ENCODE data around the gene SNRNP200.
A peak's percentile ranks its signal among the peaks of the same experiment; 100 is the strongest.

SNRNP200 gene

DNA sequence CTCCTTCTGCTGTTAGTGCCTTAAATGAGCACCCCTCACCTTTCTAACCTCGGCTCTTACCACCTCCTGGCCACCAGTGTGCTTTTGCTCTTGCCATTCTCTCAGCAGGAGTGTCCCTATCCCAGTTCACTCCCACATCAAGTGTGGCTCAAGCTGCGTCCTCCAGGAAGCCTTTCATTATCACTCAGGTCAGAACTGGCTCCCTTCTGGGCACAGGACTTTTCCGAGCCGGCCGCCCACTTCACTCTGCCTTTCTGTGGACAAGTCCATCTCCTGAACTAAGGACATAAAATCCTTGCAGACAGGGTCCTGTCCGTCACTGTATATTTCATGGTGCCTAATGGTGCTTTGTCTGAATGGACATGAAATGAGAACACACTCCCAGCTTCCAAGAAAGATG, 55.2 kb downstream of the SNRNP200 start:
- no peak for DNase-seq

DNA sequence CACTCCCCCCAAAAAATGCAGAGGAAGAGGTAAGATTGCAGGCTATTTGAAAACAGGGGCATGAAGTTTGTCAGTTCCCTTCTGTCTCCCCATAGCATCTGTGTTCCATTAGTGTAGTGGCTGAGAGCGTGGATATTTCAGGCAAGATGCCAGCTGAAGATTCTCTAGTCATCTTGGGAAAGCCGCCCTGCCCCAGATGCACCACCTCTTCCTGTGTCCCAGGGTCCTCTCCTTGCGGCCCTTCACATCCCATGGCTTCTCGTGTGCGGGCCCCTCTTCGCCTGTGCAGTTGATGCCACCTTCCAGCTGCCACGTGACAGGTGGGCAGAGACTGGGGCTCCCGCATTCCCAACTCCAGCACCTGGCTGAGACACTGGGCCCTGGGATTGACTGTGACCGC, 55.7 kb downstream of the SNRNP200 start:
- DNase-seq: no peak

GRCh38 chr2:96248624-96249023, 56.7 kb downstream of the SNRNP200 start:
- no peak for DNase-seq

DNA sequence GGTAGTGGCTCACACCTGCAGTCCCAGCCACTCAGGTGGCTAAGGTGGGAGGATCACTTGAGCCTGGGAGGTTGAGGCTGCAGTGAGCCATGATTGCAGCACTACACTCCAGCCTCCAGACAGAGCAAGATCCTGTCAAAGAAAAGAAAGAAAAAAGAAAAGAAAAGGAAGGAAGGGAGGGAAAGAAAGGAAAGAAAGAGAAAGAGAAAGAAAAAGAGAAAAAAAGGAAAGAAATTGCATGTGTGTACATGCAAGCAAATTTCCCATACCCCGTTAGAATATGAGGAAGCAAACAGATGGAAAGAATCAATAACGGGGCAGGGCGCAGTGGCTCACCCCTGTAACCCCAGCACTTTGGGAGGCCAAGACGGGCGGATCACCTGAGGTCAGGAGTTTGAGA, 57.5 kb downstream of the SNRNP200 start:
- no peak for DNase-seq

DNA sequence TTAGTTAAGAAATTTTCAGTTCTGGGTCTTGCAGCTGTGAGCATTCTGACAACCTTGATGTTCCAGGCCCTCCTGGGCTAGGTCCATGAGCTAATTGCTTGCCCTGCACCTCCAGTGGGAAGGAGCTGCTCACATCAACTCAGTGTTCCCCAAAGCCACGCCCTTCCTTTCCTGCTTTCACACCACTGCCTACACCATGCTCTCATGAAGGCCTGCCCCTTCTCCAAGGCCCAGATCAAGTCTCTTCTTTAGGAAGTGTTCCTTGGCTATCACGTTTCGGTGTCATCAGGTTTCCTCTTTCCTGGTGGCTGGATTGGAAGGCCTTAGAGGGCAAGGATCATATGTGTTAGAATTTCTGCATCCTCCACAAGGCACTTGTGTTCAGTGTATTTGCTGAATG, 58.3 kb downstream of the SNRNP200 start:
- DNase-seq: no peak

- no peak for DNase-seq
These were observed 59.5 kb downstream of the SNRNP200 start for GRCh38 chr2:96245609-96246390.

DNA sequence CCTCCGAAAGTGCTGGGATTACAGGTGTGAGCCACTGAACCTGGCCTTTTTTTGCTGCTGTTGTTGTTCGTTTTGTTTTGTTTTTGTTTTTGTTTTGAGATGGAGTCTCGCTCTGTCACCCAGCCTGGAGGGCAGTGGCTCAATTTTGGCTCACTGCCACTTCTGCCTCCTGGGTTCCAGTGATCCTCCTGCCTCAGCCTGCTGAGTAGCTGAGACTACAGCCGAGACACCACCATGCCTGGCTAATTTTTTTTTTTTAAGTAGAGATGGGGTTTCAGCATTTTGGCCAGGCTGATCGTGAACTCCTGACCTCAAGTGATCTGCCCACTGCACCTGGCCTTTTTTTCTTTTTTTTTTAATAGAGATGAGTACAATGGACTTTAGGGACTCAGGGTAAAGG, 61.5 kb downstream of the SNRNP200 start:
- DNase-seq: no peak

DNA sequence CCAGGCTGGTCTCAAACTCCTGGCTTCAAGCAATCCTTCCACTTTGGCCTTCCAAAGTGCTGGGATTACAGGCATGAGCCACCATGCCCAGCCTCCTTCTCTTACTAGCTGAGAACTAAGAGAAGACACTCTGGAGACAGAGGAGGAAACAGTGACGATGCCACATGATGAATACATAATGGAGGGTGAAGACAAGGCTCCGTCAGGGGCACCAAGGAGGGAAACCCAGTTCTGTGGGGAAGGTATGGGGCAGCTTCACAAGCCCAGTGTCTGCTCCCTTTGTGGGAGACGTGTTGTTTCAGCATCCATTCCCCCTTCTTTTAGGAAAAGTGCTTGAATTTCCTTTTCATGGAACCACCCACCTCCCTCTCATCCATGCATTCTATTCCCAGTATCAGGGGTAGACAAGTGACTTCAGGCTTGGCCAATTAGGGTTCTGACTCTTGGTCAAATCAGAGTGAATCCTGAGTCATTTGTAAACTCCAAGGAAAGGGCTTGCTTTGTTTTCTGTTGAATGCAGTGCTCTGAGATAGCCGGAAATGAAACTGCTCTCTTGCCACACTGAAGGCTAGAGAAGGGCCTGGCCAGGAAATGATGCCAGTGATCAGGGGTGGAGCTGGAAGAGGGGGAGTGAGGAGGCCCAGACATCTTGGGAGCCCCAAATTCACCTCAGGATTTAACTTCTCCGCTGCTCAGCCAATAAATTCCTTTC, 63.3 kb downstream of the SNRNP200 start:
- peak in 4 of 5 experiments; percentile 23 to 93 (median 28) for DNase-seq

GRCh38 chr2:96241227-96241626, 64.1 kb downstream of the SNRNP200 start:
- DNase-seq: no peak

DNA sequence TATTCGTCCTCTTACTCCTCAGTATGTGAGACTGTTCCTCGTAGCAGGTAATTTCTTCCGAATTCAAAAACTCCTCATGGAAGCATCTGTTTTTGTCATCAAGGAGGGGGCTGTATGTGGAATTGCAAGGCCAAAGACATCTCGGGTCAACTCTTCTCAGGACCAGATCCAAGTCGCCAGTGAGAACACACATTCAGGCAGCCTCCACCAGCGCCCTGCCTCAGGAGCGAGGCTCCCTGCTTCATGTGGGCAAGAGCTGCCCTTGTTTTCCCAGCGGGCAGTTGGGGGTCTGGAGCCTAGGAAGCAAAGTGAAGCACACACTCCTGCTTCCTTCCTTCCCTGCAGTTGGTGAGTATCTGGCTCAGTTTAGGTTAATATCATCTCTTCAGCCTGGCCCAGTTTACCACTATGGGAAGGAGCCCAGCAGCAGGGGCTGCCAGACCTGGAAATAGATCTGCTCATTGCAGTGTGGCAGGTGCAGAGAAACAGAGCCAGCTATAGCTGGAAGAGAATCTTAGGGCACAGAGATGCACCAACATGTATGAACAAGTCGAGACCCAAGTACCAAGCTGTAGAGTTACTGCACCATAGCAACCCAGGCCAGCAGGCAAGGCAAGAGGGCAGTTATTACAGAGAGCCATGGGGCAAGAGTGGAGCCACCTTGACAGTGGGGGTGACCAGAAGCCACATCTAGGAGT, 64.9 kb downstream of the SNRNP200 start:
- DNase-seq: no peak

DNA sequence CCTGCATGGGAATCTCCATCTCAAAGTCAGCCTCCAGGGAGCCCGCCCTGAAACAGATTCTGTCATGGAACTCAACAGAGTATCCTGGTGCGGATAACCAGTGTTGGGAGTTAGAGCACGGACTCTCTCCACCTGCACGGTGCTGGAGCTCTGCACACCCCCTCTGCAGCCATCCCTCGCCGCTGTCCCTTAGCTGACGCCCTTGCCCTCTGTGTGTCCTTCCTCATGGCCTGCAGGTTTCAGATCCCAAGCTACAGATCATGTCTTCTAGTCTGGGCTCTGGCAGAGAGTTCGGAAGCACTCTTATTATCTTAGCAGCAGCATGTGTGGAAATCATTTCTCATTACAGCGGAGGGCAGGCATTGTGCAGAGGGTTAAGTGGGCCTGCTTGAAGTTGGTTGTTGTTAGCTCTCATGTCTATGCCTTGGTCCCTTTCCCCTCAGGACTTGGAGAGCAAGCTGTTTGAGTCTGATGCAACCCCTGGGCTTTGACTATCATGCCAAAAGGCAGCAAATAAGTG, 65.5 kb downstream of the SNRNP200 start:
- DNase-seq: no peak

- DNase-seq: no peak
These were observed 66.3 kb downstream of the SNRNP200 start for GRCh38 chr2:96239091-96239490.

DNA sequence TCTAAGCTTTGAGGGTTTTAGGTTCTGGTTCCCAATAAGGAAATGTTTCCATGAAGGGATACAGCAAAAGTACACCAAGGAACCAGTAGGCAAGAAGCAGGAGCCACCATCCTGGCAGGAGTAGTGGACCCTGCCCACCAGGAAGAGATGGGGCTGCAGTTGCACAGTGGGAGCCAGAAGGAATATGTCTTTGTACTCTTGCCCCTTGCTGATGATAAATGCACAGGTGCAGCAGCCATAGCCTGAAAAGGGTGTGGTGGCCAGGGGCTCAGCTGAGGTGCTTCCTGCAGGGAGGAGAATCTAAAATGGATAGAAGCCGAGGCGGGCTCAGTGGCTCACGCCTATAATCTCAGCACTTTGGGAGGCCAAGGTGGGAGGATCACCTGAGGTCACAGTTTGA, 67.1 kb downstream of the SNRNP200 start:
- DNase-seq: no peak

DNA sequence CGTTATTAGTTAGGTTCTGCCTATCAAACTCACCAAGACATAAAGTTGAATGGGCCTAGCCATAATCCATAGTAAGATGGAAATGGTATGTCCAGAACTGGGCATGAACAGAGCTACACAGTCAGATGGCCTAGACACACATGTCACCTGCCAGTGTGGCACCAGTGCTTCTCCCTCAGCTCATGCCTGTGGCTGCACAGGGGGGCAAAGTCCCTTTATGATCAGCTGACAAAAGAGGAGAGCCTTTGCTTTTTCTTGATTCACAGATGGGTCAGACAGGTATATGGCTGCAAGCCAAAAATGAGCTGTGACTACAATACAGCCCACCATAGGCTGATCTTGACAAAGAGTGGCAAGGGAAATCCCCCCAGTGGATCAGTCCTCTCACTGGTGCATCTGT, 68.5 kb downstream of the SNRNP200 start:
- DNase-seq: no peak

DNA sequence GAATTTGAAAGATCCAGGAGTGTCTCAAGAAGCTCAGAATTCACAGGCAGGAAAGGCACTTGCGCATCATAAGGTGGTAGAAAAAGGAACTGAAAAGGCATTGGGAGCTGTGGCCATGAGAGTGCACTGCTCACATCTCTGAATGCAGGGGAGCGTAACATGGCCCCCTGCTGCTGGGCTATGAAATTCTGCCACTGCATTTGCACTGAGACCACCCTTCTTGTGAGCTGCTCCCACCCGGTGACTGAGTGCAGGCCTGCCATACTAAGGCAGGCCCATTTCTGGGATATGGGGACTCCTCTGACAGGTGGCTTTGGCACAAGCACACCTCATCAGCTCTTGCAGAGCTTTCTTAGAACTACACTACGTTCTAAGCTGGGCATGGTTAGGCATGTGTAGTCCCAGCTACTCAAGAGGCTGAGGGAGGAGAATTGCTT, 71.4 kb downstream of the SNRNP200 start:
- no peak for DNase-seq

DNA sequence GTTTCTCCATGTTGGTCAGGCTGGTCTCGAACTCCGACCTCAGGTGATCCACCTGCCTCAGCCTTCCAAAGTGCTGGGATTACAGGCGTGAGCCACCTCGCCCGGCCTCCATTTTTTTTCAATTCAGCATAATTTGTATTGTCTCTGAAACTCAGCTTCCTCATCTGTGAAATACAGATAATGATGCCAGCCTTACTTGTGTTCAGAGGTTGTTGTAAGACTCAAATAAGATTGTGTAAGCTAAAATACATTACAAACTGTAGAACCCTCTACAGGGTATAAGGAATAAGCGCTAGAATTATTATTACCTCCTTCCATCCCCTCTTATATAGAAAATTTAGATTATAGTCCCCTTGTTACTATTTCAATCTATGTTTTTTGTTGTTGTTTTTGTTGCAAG, 71.9 kb downstream of the SNRNP200 start:
- no peak for DNase-seq

DNA sequence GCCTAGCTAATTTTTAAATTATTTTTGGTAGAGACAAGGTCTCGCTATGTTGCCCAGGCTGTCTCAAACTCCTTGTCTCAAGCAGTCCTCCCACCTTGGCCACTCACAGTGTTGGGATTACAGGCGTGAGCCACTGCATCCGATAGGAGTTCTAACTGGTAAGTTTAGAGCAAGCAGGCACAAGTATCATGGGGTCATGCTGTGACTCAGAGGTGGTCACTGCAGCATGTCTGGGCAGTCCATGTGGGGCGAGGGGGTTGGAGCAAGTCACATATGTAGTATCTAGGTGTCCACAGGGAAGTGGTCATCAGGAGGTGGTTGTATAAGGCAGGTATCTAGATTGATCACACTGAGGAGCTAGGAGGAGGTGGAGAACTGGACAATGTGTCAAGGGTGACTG, 74.0 kb downstream of the SNRNP200 start:
- DNase-seq: no peak

DNA sequence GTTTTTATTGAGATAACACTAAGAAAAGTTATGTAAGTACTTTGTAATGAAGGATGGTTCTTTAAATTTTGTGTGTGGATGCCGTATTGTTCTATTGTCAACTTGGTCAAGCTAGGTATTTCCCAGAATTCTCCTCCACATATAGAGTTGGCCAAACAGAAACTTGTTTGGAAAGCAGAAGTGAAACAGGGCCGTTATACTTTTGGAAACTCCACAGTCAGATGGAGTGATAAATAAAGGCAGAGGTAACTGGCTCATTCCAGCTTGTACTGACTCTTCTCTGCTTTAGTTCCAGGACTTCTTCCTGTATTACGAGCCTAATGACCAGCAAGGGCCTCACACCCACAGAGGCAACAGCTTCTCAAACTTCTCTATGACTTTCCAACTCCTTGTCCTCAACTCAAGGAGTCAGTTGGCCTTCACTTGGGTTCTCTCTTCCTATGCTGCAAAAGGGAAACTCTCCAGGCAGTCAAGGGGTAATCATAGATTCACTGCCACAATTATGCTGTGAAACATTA, 80.3 kb downstream of the SNRNP200 start:
- no peak for DNase-seq

All from T-helper 2 cell (primary cell).